CD8-positive, alpha-beta memory T cell (primary cell): ENCODE data around the gene ATP1B1. TPM values are rescaled to one million over a fixed set of nuclear protein-coding genes. Genes with fewer than 3 reads are reported as not detected.

Experiments used
- CTCF ChIA-PET: fragments of 350-600 bp; sonication (Branson Sonifier 250); formaldehyde crosslinking; loops from one replicate; lab custom pipeline; 2021; ENCODE audit warnings: antibody characterized with exemption; lab: Charles Lee
- POLR2A ChIA-PET: fragments of 350-600 bp; sonication (Branson Sonifier 250); formaldehyde crosslinking; loops from one replicate; lab custom pipeline; 2021; ENCODE audit warnings: antibody characterized with exemption; lab: Charles Lee
- DNase-seq, 5 donors: peaks; one replicate each; pipeline versions ENCODE4 v3.0.0 to v3.0.0-alpha.2; 2020 to 2022; ENCODE audit warnings: mixed read lengths in 1 of 5
- H3K27ac ChIP-seq: one replicate; pipeline ENCODE4 v1.7.0; 2013; ENCODE audit warnings: low read depth, mild to moderate bottlenecking, low read length, moderate library complexity
- H3K27me3 ChIP-seq: 2 replicates; pipeline ENCODE4 v1.7.0; 2013; ENCODE audit warnings: low read length, mild to moderate bottlenecking; ENCODE audit not compliant: insufficient read depth, poor library complexity, severe bottlenecking
- H3K36me3 ChIP-seq: 2 replicates; pipeline ENCODE4 v1.7.0; 2013; ENCODE audit warnings: mild to moderate bottlenecking, low read length, moderate library complexity; ENCODE audit not compliant: insufficient read depth
- H3K4me1 ChIP-seq: 2 replicates; pipeline ENCODE4 v1.7.0; 2013; ENCODE audit warnings: mild to moderate bottlenecking, low read length, moderate library complexity; ENCODE audit not compliant: insufficient read depth
- H3K4me3 ChIP-seq: 2 replicates; pipeline ENCODE4 v1.7.0; 2013; ENCODE audit warnings: mild to moderate bottlenecking, low read length
- H3K9me3 ChIP-seq: 2 replicates; pipeline ENCODE4 v1.7.0; 2013; ENCODE audit warnings: mild to moderate bottlenecking, low read length
- H3K27ac Mint-ChIP-seq, 8 donors: one replicate each; pipeline ENCODE4 v1.8.0; 2020 to 2021; ENCODE audit warnings: mixed read lengths in 8 of 8, mild to moderate bottlenecking in 6 of 8, inconsistent platforms in 3 of 8, moderate library complexity in 3 of 8
- H3K27me3 Mint-ChIP-seq, 2 donors: one replicate each; pipeline ENCODE4 v1.8.0; 2020 to 2021; ENCODE audit warnings: mixed read lengths in 2 of 2, mild to moderate bottlenecking in 1 of 2, moderate library complexity in 1 of 2
- H3K36me3 Mint-ChIP-seq, 3 donors: one replicate each; pipeline ENCODE4 v1.8.0; 2020 to 2021; ENCODE audit warnings: mixed read lengths in 3 of 3, inconsistent platforms in 1 of 3, mild to moderate bottlenecking in 1 of 3
- H3K4me1 Mint-ChIP-seq, 3 donors: one replicate each; pipeline ENCODE4 v1.8.0; 2020 to 2021; ENCODE audit warnings: mixed read lengths in 3 of 3, inconsistent platforms in 1 of 3, mild to moderate bottlenecking in 1 of 3
- H3K4me3 Mint-ChIP-seq, 7 donors: one replicate each; pipeline ENCODE4 v1.8.0; 2020 to 2021; ENCODE audit warnings: mixed read lengths in 7 of 7, mild to moderate bottlenecking in 6 of 7, moderate library complexity in 4 of 7, inconsistent platforms in 2 of 7
- H3K9me3 Mint-ChIP-seq, 5 donors: one replicate each; pipeline ENCODE4 v1.8.0; 2020 to 2022; ENCODE audit warnings: mixed read lengths in 5 of 5, mild to moderate bottlenecking in 3 of 5, moderate library complexity in 2 of 5, inconsistent platforms in 1 of 5
- polyA plus RNA-seq: library from polyadenylated mRNA; unstranded; fragments of 300-500 nt; fragmentation: Illumina TruSeq; gene quantifications from one replicate; pipeline ENCODE4 v1.2.3, GENCODE V29; 2021
- total RNA-seq, 2 experiments: library from RNA; stranded (reverse); gene quantifications; one replicate each; pipeline ENCODE4 v1.2.3, GENCODE V29; 2021

Gene ATP1B1
- total and polyA plus RNA-seq, 3 experiments from 2014 or later = 1.7 to 4.5 (median 3.7) TPM

DNA sequence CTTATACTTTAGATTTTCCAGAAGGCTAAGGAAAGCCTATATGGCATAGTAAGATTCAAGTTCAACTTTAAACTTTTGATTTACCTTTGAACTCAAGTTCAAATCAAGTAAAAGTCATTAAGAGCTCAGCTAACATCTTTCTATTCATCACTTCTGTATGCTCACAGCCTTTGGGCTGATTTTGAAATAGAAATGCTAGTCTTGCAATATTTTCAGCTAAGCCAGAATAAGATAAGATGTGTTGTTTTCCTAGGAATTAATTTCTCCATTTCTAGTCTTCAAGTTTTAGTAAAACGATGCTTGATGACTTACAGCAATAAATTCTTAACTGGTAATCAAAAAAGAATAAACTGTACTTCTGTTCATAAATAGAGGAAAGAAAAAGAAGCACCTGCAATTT, 35.6 kb downstream of the ATP1B1 start:
- Histone ChIP-seq H3K4me1 (no peaks in the 10 kb centered on the region), H3K9me3 (no peaks in the 10 kb centered on the region), H3K4me3 (no peak overlapping the region), H3K27ac (no peak overlapping the region), H3K36me3 (no peaks in the 10 kb centered on the region), H3K27me3 (no peaks in the 10 kb centered on the region)
- Mint-ChIP-seq H3K27me3 (no peaks in the 10 kb centered on the region), H3K27ac (peak overlapping the region in 1 of 8 donors; percentile 32), H3K9me3 (no peaks in the 10 kb centered on the region), H3K4me3 (no peak overlapping the region), H3K4me1 (no peaks in the 10 kb centered on the region), H3K36me3 (peaks cover 0 to 2% (median 0%) of the 10 kb centered on the region in 3 donors)
- DNase-seq = no peak
- POLR2A ChIA-PET = interaction anchor here (0.5 kb wide), 1 partner anchor 764 kb away, joined by 5 read pairs; no protein-coding TSS in a partner anchor
- CTCF ChIA-PET = interaction anchor here (1.4 kb wide), 1 partner anchor 17 kb away, joined by 3 read pairs; no protein-coding TSS in a partner anchor

DNA sequence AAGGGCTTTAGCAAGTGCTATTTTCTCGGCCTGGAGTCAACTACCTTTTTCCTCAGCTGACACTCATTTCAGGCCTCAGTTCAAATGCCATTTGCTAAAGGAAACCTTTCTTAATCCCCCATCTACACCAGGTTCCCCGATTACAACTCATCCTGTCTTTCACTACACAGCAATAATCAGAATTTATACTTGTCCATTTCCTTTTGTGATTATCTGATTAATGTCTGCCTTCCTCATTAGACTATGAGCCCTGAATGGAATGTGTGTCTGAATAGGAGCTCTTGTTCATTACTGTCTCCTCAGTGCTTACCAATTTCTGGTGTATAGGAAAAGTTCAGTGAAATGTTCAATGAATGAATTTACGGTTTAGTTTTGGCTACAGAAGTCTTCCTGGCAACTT, 36.9 kb downstream of the ATP1B1 start:
- H3K4me3 Mint-ChIP-seq = no peak overlapping the region
- CTCF ChIA-PET = no interaction called here
- H3K36me3 Mint-ChIP-seq = peaks cover 0 to 2% (median 0%) of the 10 kb centered on the region in 3 donors

DNA sequence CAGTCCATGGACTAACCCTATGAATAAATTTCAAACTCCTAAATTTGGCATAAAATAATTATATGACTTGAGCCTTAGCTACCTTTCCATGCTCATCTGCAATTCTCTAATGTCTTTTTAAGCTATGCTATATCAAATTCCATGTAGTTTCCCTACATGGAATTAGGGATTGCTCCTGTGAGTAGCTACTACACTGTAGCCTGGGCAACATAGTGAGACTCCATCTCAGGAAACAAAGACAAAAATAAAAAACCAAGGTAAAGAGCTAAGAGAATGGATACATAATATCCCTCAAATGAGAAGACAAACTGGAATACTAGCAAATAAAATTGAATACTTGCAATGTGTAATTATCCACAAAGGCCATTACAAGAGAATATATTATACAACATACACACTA, 37.5 kb downstream of the ATP1B1 start:
- Histone ChIP-seq H3K27ac (no peak overlapping the region), H3K4me3 (no peak overlapping the region), H3K36me3 (no peaks in the 10 kb centered on the region), H3K27me3 (no peaks in the 10 kb centered on the region), H3K9me3 (no peaks in the 10 kb centered on the region), H3K4me1 (no peaks in the 10 kb centered on the region)
- Mint-ChIP-seq H3K4me1 (no peaks in the 10 kb centered on the region), H3K4me3 (no peak overlapping the region), H3K9me3 (no peaks in the 10 kb centered on the region), H3K27ac (no peak overlapping the region), H3K27me3 (no peaks in the 10 kb centered on the region), H3K36me3 (peaks cover 0 to 2% (median 0%) of the 10 kb centered on the region in 3 donors)
- ChIA-PET CTCF (no interaction called here), POLR2A (no interaction called here)
- DNase-seq = no peak

More for the DNA sequence above, 36.9 kb downstream of the ATP1B1 start:
- Histone ChIP-seq H3K4me3 (no peak overlapping the region), H3K4me1 (no peaks in the 10 kb centered on the region), H3K36me3 (no peaks in the 10 kb centered on the region), H3K27me3 (no peaks in the 10 kb centered on the region), H3K9me3 (no peaks in the 10 kb centered on the region), H3K27ac (no peak overlapping the region)
- H3K9me3 Mint-ChIP-seq = no peaks in the 10 kb centered on the region
- no peaks in the 10 kb centered on the region for H3K27me3 Mint-ChIP-seq
- POLR2A ChIA-PET = no interaction called here
- no peak overlapping the region for H3K27ac Mint-ChIP-seq
- DNase-seq = no peak
- H3K4me1 Mint-ChIP-seq = no peaks in the 10 kb centered on the region

DNA sequence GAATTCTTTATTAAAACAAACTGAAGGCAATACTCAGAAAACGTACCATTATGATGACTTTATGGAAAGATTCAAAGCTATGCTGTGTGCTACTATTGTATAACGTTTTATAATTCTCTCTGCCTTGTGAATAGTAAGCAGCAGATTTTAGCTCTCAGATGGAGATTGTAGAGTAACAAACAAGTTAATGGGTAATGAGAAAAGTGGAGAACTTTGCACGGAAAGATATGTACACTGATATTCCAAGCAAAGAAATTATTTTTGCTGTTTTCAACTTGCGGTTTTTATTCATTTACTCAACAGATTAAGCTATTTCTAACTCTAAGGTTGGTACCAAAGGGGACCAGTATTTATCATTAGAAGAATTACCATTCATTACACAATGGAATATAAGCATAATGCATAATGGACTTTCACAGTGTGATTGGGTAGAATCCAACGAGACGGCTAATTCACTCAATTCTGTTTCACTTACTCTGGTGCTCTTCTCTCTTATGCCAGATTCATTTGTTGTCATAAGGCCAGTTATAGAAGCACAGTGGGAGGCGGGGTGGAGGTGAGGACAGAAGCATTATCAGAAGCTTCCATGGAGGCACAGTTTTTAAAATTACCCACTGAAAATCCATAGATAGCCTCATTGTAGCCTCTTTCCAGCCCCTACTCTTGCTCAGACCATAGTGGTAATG, 38.6 kb downstream of the ATP1B1 start:
- Mint-ChIP-seq H3K36me3 (peaks cover 0 to 2% (median 0%) of the 10 kb centered on the region in 3 donors), H3K27ac (no peak overlapping the region), H3K9me3 (no peaks in the 10 kb centered on the region), H3K4me3 (no peak overlapping the region), H3K27me3 (no peaks in the 10 kb centered on the region), H3K4me1 (no peaks in the 10 kb centered on the region)
- H3K36me3 ChIP-seq = no peaks in the 10 kb centered on the region
- CTCF ChIA-PET = no interaction called here
- no peaks in the 10 kb centered on the region for H3K9me3 ChIP-seq
- no peak for DNase-seq
- H3K27me3 ChIP-seq = no peaks in the 10 kb centered on the region
- H3K4me3 ChIP-seq = no peak overlapping the region
- POLR2A ChIA-PET = no interaction called here
- no peaks in the 10 kb centered on the region for H3K4me1 ChIP-seq
- H3K27ac ChIP-seq = no peak overlapping the region

DNA sequence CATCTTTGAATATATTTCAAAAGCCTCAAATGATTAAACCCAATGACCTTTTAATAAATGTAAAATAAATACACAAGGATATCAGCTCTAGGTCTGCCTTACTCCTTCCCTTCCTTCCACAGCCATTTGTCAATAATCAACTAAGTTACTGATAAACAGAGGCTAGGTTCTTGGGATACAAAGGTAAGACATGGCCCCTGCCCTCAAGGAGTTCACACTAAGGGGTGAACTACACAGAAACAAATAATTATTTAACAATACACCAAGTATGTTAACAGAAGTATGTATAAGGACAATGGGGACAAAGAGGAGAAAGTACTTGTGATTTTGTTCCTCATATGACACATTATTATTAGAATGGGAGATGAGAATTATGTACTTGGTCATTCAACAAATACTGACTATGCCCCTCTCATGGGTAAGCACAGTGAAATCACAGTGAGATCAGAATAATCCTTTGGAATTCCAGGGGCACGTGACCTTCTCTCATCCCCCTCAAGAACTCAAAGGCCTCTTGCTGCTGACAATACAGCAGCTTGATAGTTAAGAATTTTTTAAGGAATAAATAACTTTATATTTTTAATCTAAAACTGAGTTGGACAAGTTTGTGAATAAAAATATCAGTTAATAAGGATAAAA, 40.2 kb downstream of the ATP1B1 start:
- H3K4me1 ChIP-seq = no peaks in the 10 kb centered on the region
- H3K4me3 ChIP-seq = no peak overlapping the region
- no peaks in the 10 kb centered on the region for H3K9me3 ChIP-seq
- Mint-ChIP-seq H3K36me3 (peaks cover 0 to 4% (median 0%) of the 10 kb centered on the region in 3 donors), H3K27ac (no peak overlapping the region), H3K4me3 (no peak overlapping the region), H3K4me1 (no peaks in the 10 kb centered on the region), H3K9me3 (no peaks in the 10 kb centered on the region), H3K27me3 (no peaks in the 10 kb centered on the region)
- POLR2A ChIA-PET = no interaction called here
- no peaks in the 10 kb centered on the region for H3K36me3 ChIP-seq
- no peak overlapping the region for H3K27ac ChIP-seq
- CTCF ChIA-PET = no interaction called here
- no peak for DNase-seq
- no peaks in the 10 kb centered on the region for H3K27me3 ChIP-seq

DNA sequence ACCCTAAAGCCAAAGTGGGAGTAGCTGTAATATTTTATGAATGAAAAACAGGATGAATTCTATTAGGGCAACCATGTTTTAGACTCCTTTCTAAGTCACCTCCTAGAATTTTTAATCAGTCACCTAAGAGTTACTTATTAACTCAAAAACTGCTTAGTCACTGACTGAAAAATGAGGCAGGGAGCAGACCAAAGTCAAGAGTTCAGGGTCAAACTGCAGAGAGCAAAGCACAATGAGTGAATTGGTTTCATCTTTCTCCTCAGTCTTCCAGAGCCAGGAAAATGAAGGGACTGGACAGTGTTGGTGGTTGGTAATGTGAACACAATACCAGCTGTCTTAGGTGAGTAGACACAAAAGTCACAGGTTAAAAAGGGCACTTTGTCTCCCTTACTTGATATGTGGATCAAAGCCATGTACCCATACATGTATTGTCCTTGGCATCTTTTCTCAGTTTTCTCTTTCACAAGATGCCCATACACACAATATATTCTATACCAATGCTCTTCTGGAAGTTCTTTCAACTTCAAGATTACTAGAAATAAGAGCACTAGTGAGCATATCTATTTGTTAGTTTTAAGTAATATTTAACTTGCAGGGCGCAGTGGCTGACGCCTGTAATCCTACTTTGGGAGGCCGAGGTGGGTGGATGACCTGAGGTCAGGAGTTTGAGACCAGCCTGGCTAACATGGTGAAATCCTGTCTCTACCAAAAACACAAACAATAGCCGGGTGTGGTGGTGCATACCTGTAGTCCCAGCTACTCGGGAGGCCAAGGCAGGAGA, 42.2 kb downstream of the ATP1B1 start:
- ChIA-PET POLR2A (no interaction called here), CTCF (no interaction called here)
- H3K4me1 Mint-ChIP-seq = no peaks in the 10 kb centered on the region
- no peak for DNase-seq
- H3K27ac ChIP-seq = no peak overlapping the region
- H3K27me3 ChIP-seq = no peaks in the 10 kb centered on the region
- H3K27me3 Mint-ChIP-seq = no peaks in the 10 kb centered on the region
- H3K36me3 ChIP-seq = no peaks in the 10 kb centered on the region
- H3K4me3 ChIP-seq = no peak overlapping the region
- peaks cover 0 to 6% (median 0%) of the 10 kb centered on the region in 3 donors for H3K36me3 Mint-ChIP-seq
- H3K4me3 Mint-ChIP-seq = no peak overlapping the region
- H3K4me1 ChIP-seq = no peaks in the 10 kb centered on the region
- H3K27ac Mint-ChIP-seq = no peak overlapping the region
- no peaks in the 10 kb centered on the region for H3K9me3 ChIP-seq
- H3K9me3 Mint-ChIP-seq = no peaks in the 10 kb centered on the region

DNA sequence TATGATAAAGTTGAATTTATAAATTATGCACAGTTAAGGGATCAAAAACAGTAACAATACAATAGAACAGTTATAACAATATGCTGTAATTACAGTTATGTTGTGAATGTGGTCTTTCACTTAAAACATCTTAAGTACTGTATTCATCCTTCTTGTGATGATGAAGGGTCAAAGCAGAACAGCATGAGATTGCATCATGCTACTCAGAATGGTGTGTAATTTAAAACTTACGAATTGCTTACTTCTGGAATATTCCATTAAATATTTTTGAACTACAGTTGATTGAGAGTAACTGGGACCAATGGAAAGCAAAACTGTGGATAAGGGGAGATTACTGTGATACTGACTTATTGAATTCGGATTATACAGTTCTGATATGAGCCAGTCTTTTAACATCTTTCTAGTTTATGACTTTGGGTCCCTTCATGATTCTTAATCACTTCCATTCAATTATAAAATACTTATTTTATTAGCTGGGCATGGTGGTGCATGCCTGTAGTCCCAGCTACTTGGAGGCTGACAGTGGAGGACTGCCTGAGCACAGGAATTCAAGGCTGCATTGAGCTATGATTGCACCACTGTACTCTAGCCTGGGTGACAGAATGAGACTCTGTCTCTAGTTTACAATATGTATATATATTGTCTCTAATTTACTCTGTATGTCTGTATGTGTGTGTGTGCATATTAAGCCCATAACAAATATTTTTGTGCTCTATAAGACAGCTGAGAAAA, 43.2 kb downstream of the ATP1B1 start:
- ChIA-PET POLR2A (no interaction called here), CTCF (no interaction called here)
- H3K4me1 ChIP-seq = no peaks in the 10 kb centered on the region
- no peak overlapping the region for H3K4me3 Mint-ChIP-seq
- H3K27me3 ChIP-seq = no peaks in the 10 kb centered on the region
- H3K27ac Mint-ChIP-seq = no peak overlapping the region
- no peaks in the 10 kb centered on the region for H3K36me3 ChIP-seq
- no peaks in the 10 kb centered on the region for H3K9me3 Mint-ChIP-seq
- H3K4me3 ChIP-seq = no peak overlapping the region
- H3K27me3 Mint-ChIP-seq = no peaks in the 10 kb centered on the region
- H3K9me3 ChIP-seq = no peaks in the 10 kb centered on the region
- H3K36me3 Mint-ChIP-seq = peaks cover 0 to 6% (median 0%) of the 10 kb centered on the region in 3 donors
- no peaks in the 10 kb centered on the region for H3K4me1 Mint-ChIP-seq
- H3K27ac ChIP-seq = no peak overlapping the region
- DNase-seq = no peak
